Measurements from ENCODE around the gene HDAC4. TPM values are rescaled to one million over a fixed set of nuclear protein-coding genes. Genes with fewer than 3 reads are reported as not detected.
A peak's percentile ranks its signal among the peaks of the same experiment; 100 is the strongest.

The HDAC4 gene
- total RNA-seq, 1 donor from 2014 or later = 65.7 TPM

DNA sequence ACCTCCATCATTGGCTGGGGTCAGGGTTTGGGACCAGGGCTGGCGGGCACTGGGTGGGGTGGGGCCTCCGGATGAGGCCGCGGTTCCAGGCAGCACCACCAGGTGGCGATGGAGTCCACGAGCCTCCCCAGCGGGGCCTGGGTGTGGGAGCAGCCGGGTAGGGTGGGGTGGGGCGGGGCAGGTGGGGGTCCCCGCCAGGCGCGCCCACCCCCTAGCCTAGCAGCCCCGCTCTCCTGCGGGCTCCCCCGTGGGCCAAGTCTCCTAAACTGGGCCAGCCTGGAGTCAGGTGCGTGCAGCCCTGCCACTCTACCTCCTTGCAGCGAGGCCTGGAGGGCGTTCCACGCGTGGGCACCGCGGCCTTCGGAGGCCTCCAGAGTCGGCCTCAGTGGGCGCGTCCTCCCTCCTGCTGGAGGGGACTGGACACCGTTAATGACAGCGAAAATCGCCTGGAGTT is 365.4 kb downstream of the HDAC4 start:
- TF ChIP-seq, protein P1, sequence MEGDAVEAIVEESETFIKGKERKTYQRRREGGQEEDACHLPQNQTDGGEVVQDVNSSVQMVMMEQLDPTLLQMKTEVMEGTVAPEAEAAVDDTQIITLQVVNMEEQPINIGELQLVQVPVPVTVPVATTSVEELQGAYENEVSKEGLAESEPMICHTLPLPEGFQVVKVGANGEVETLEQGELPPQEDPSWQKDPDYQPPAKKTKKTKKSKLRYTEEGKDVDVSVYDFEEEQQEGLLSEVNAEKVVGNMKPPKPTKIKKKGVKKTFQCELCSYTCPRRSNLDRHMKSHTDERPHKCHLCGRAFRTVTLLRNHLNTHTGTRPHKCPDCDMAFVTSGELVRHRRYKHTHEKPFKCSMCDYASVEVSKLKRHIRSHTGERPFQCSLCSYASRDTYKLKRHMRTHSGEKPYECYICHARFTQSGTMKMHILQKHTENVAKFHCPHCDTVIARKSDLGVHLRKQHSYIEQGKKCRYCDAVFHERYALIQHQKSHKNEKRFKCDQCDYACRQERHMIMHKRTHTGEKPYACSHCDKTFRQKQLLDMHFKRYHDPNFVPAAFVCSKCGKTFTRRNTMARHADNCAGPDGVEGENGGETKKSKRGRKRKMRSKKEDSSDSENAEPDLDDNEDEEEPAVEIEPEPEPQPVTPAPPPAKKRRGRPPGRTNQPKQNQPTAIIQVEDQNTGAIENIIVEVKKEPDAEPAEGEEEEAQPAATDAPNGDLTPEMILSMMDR (IDR thresholded peaks at IDR 0.05) = peak; percentile 72 to 98 (median 94)
- H3K27me3 ChIP-seq = no peaks in the 10 kb centered on the region
- no peaks in the 10 kb centered on the region for H3K36me3 ChIP-seq
- H3K4me1 ChIP-seq = no peaks in the 10 kb centered on the region
- H3K27ac ChIP-seq = no peak overlapping the region
- no peak for DNase-seq (ENCODE audit: low spot score in 2 of 2)
- H3K9me3 ChIP-seq = no peaks in the 10 kb centered on the region
- intact Hi-C loops (cut with DNase I) = loop anchor here (1.0 to 2.0 kb wide), 2 partner anchors 847 to 955 kb away; no protein-coding TSS in a partner anchor
- no peak overlapping the region for H3K4me3 ChIP-seq

DNA sequence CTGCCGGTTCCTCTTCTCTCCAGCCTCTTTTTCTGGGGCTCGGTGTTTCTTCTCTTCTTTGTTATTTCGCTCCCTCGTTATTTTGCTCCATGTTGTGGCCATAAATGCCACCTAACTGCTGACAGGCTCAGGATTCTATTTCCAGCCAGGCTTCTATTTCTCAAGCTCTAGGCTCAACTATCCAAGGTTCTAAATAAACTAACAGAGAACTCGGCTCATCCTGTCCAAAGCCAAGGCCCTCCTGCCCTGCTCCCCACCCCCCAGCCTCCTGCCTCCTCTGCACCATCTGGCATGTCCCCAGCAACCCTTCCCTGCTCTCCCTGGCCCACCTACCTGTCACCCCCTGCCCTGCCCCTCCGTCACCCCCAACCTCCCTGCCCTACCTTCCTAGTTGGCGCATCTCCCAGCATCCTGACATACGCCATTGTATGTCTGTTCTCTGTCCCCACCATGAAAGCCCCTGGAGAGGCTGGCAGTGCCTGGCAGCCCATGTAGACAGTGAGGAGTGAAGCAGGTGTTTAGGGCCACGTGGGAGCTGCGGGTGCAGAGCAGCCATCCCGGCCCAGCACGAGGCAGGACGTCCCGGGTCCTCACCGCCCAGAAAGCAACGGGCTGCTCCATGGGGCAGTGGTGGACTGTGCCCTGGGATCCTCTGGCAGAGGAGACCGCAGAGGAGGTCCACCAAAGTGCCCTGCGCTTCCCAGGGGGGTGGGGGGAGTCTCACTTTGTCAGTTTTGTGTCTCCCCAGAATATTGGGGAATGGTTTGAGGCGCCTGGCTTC is 366.1 kb downstream of the HDAC4 start:
- TF ChIP-seq, protein P1 (IDR thresholded peaks at IDR 0.05) = no peak
- no peak for DNase-seq (ENCODE audit: low spot score in 2 of 2)
- no peaks in the 10 kb centered on the region for H3K36me3 ChIP-seq
- intact Hi-C loops (cut with DNase I) = loop anchor here (1.0 to 2.0 kb wide), 2 partner anchors 848 to 956 kb away; no protein-coding TSS in a partner anchor
- H3K4me1 ChIP-seq = no peaks in the 10 kb centered on the region
- H3K27ac ChIP-seq = no peak overlapping the region
- no peak overlapping the region for H3K4me3 ChIP-seq
- H3K27me3 ChIP-seq = no peaks in the 10 kb centered on the region
- no peaks in the 10 kb centered on the region for H3K9me3 ChIP-seq

- no peak for DNase-seq (ENCODE audit: low spot score in 2 of 2)
- H3K4me3 ChIP-seq = no peak overlapping the region
Measured at GRCh38 chr2:239033801-239034560, 366.8 kb downstream of the HDAC4 start.

GRCh38 chr2:239029958-239030357 is 370.9 kb downstream of the HDAC4 start:
- TF ChIP-seq, protein P1 (IDR thresholded peaks at IDR 0.05) = no peak
- intact Hi-C loops (cut with DNase I) = no loop called here
- Histone ChIP-seq H3K9me3 (no peaks in the 10 kb centered on the region), H3K36me3 (no peaks in the 10 kb centered on the region), H3K27ac (no peak overlapping the region), H3K4me1 (peaks cover 7% of the 10 kb centered on the region in 2 donors), H3K4me3 (no peak overlapping the region), H3K27me3 (no peaks in the 10 kb centered on the region)
- no peak for DNase-seq (ENCODE audit: low spot score in 2 of 2)

More at GRCh38 chr2:239033801-239034560, 366.8 kb downstream of the HDAC4 start:
- Histone ChIP-seq H3K9me3 (no peaks in the 10 kb centered on the region), H3K36me3 (no peaks in the 10 kb centered on the region), H3K27ac (no peak overlapping the region), H3K4me1 (no peaks in the 10 kb centered on the region), H3K27me3 (no peaks in the 10 kb centered on the region)
- TF ChIP-seq, protein P1 (IDR thresholded peaks at IDR 0.05) = no peak
- intact Hi-C loops (cut with DNase I) = loop anchor here (2.0 kb wide), 1 partner anchor 957 kb away; no protein-coding TSS in a partner anchor

DNA sequence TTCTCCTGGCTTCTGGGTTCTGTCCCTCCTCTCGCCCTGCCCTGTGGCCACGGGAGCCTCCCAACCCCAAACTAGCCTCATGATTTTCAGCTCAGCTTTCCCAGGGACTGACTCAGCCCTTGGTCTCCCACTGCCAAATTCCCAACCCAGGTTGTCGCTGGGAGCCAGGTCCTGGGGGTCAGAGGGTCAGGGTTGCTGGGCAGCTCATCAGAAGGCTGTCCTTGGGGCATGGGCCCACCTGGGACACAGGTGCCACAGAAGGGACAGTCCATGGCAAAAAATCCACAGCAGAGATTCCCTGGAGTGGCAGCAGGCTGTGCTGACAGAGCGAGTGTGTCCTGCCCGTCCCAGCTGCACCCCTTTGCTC is 372.6 kb downstream of the HDAC4 start:
- Histone ChIP-seq H3K4me1 (peaks cover 7 to 13% of the 10 kb centered on the region in 2 donors), H3K9me3 (no peaks in the 10 kb centered on the region), H3K27me3 (no peaks in the 10 kb centered on the region), H3K4me3 (no peak overlapping the region), H3K36me3 (no peaks in the 10 kb centered on the region), H3K27ac (no peak overlapping the region)
- intact Hi-C loops (cut with DNase I) = no loop called here
- DNase-seq (ENCODE audit: low spot score in 2 of 2) = no peak
- TF ChIP-seq, protein P1 (IDR thresholded peaks at IDR 0.05) = no peak
